A549 (cell line): Measurements from ENCODE around the gene CAPN9. TPM values are rescaled to one million over a fixed set of nuclear protein-coding genes. Genes with fewer than 3 reads are reported as not detected.

ENCODE experiments used
- ATAC-seq, 2 experiments: fragments of 200-7000 bp in 1 of 2; fragments of >200 bp in 1 of 2; cut with Nextera tagmentation in 1 of 2; cut with Tn5 transposase in 1 of 2; 3 replicates each; pipeline versions ENCODE4 v1.8.0 to v1.9.1; 2018 to 2020; ENCODE audit warnings: mild to moderate bottlenecking in 1 of 2, moderate library complexity in 1 of 2
- CTCF ChIA-PET: fragments of 300-600 bp; sonication (Branson Sonifier 250); formaldehyde crosslinking; extraction: SDS; loops from one replicate; lab custom pipeline; 2021; ENCODE audit warnings: antibody characterized with exemption, inconsistent platforms; lab: Yijun Ruan, JAX
- POLR2A ChIA-PET: fragments of 350-600 bp; formaldehyde crosslinking; extraction: SDS; loops from one replicate; lab custom pipeline; 2021; ENCODE audit warnings: antibody characterized with exemption, inconsistent platforms; lab: Yijun Ruan, JAX
- DNase-seq, 2 experiments: peaks; one replicate each; pipeline versions ENCODE4 v3.0.0 to v3.0.0-alpha.2; 2011 to 2016; ENCODE audit warnings: low read depth in 1 of 2, low spot score in 1 of 2
- FAIRE-seq: peaks from 2 replicates; lab custom pipeline; 2011; peaks lifted over from hg19 to GRCh38; lab: Jason Lieb, UNC
- H3K27ac ChIP-seq, 2 experiments: fragments of >200 bp; sonication (Bioruptor Twin); formaldehyde crosslinking; 3 replicates each; pipeline ENCODE4 v1.5.1; 2016 to 2017
- H3K4me1 ChIP-seq: fragments of >200 bp; sonication (Bioruptor Twin); formaldehyde crosslinking; 3 replicates; pipeline ENCODE4 v1.6.1; 2016
- H3K4me2 ChIP-seq: fragments of >200 bp; sonication (Bioruptor Twin); formaldehyde crosslinking; 3 replicates; pipeline ENCODE4 v1.6.1; 2016
- H3K4me3 ChIP-seq: fragments of >200 bp; sonication (Bioruptor Twin); formaldehyde crosslinking; 3 replicates; pipeline ENCODE4 v1.5.1; 2016
- H3K9me3 ChIP-seq: fragments of >200 bp; sonication (Bioruptor Twin); formaldehyde crosslinking; 3 replicates; pipeline ENCODE4 v1.6.1; 2016
- CBX2 ChIP-seq: fragments of 200-600 bp; sonication (generic); IDR thresholded peaks from 2 replicates; pipeline ENCODE4 v1.6.1; 2016; ENCODE audit warnings: low read depth, mild to moderate bottlenecking, borderline replicate concordance
- CTCF ChIP-seq: fragments of >200 bp; sonication (Bioruptor Twin); formaldehyde crosslinking; IDR thresholded peaks from 3 replicates; pipeline ENCODE4 v1.5.1; 2016
- EHF ChIP-seq: fragments of 250-450 bp; sonication (Bioruptor Pico); IDR thresholded peaks from 2 replicates; pipeline ENCODE4 v1.5.0; 2020; ENCODE audit warnings: mild to moderate bottlenecking
- GATA3 ChIP-seq: IDR thresholded peaks from 2 replicates; pipeline ENCODE4 v1.6.1; 2012; ENCODE audit warnings: borderline replicate concordance
- HOXA7 ChIP-seq: fragments of 250-450 bp; sonication (Bioruptor Pico); IDR thresholded peaks from 2 replicates; pipeline ENCODE4 v1.5.0; 2020; ENCODE audit warnings: mild to moderate bottlenecking, moderate library complexity
- HOXB5 ChIP-seq: fragments of 250-450 bp; sonication (Bioruptor Pico); IDR thresholded peaks from 2 replicates; pipeline ENCODE4 v1.5.0; 2020; ENCODE audit warnings: mild to moderate bottlenecking, moderate library complexity
- KDM1A ChIP-seq: fragments of 200-600 bp; sonication (generic); IDR thresholded peaks from 2 replicates; pipeline ENCODE4 v1.6.1; 2016; ENCODE audit warnings: low read depth, mild to moderate bottlenecking
- KDM5A ChIP-seq: fragments of 200-600 bp; sonication (generic); IDR thresholded peaks from 2 replicates; pipeline ENCODE4 v1.6.1; 2016; ENCODE audit warnings: antibody characterized with exemption, mild to moderate bottlenecking
- MAFK ChIP-seq: fragments of 450-650 bp; IDR thresholded peaks from 2 replicates; pipeline ENCODE4 v1.6.1; 2014; ENCODE audit not compliant: partially characterized antibody
- PHF8 ChIP-seq: fragments of 200-600 bp; sonication (generic); IDR thresholded peaks from 2 replicates; pipeline ENCODE4 v1.6.1; 2016; ENCODE audit warnings: low read depth, mild to moderate bottlenecking, antibody characterized with exemption, moderate library complexity, borderline replicate concordance
- RCOR1 ChIP-seq: fragments of 150-350 bp; IDR thresholded peaks from 2 replicates; pipeline ENCODE4 v1.6.1; 2014; ENCODE audit warnings: antibody characterized with exemption, low read length, low read depth
- REST ChIP-seq: fragments of 200-600 bp; sonication (generic); IDR thresholded peaks from 2 replicates; pipeline ENCODE4 v1.6.1; 2016; ENCODE audit warnings: antibody characterized with exemption, mild to moderate bottlenecking, moderate library complexity
- SMC3 ChIP-seq: fragments of >200 bp; sonication (Bioruptor Twin); formaldehyde crosslinking; IDR thresholded peaks from 3 replicates; pipeline ENCODE4 v1.6.1; 2018; ENCODE audit warnings: inconsistent platforms
- USF2 ChIP-seq: fragments of 450-650 bp; IDR thresholded peaks from 2 replicates; pipeline ENCODE4 v1.6.1; 2014; ENCODE audit warnings: antibody characterized with exemption
- ZNF302 ChIP-seq: fragments of 250-450 bp; sonication (Bioruptor Pico); IDR thresholded peaks from 2 replicates; pipeline ENCODE4 v1.9.0; 2021; ENCODE audit warnings: inconsistent platforms, mild to moderate bottlenecking, moderate library complexity
- WGBS: methylation state at CpG from one replicate; pipeline ENCODE4 v1.1.6; 2017; ENCODE audit errors: missing lambda C conversion rate; 5-methylcytosine and 5-hydroxymethylcytosine counted together
- polyA plus RNA-seq, 4 experiments: library from polyadenylated mRNA; depleted of rRNA in 3 of 4; stranded (reverse); fragments of >200 nt; fragmentation: RNase III in 1 of 4; extraction: RNeasy Plus Mini Kit Qiagen cat#74134 plus additional on column Dnase treatment in 1 of 4; gene quantifications; 2 replicates in 3 of 4; 3 replicates in 1 of 4; pipeline ENCODE4 v1.2.3, GENCODE V29; 2011 to 2017

Gene CAPN9
- polyA plus RNA-seq, 2 of the 4 experiments (the other 2 are of a cell fraction), result not detected

- Histone ChIP-seq H3K27ac (no peak overlapping the region), H3K4me2 (no peak overlapping the region), H3K4me3 (no peak overlapping the region), H3K9me3 (no peaks in the 10 kb centered on the region), H3K4me1 (no peaks in the 10 kb centered on the region)
- FAIRE-seq (no peak), DNase-seq (no peak), ATAC-seq (no peak)
- POLR2A ChIA-PET, result no interaction called here
- no peak for TF ChIP-seq PHF8
- no peak for TF ChIP-seq HOXA7 (CRISPR knock-in tag)
- no peak for TF ChIP-seq HOXB5 (CRISPR knock-in tag)
- CTCF ChIA-PET, result no interaction called here
- WGBS, result 25% methylated on average over 5 of the region's 5 CpGs
Measured at GRCh38 chr1:230730977-230731376, 16.2 kb upstream of the CAPN9 start.

GRCh38 chr1:230735447-230735846 lies 11.7 kb upstream of the CAPN9 start:
- H3K27ac ChIP-seq, result no peak overlapping the region
- no peak for TF ChIP-seq CTCF
- TF ChIP-seq KDM1A, result no peak
- no peak for TF ChIP-seq ZNF302 (CRISPR knock-in tag)
- TF ChIP-seq USF2, result no peak
- TF ChIP-seq GATA3, result no peak
- TF ChIP-seq MAFK, result no peak
- TF ChIP-seq RCOR1, result no peak
- TF ChIP-seq EHF, result no peak
- no peak for TF ChIP-seq CBX2
- no peak for TF ChIP-seq PHF8
- FAIRE-seq, result no peak
- no peak for ATAC-seq
- DNase-seq, result no peak
- no peak overlapping the region for H3K4me3 ChIP-seq
- H3K4me2 ChIP-seq, result no peak overlapping the region
- 18% methylated on average over 2 of the region's 2 CpGs for WGBS
- peaks cover 4% of the 10 kb centered on the region; the same call in 1 of the 3 replicates for H3K9me3 ChIP-seq
- no peaks in the 10 kb centered on the region for H3K4me1 ChIP-seq
- ChIA-PET POLR2A (no interaction called here), CTCF (no interaction called here)

- FAIRE-seq, result no peak
- H3K4me2 ChIP-seq, result no peak overlapping the region
- POLR2A ChIA-PET, result no interaction called here
- H3K27ac ChIP-seq, result no peak overlapping the region
- WGBS, result 57% methylated on average over 3 of the region's 3 CpGs
- no peak for DNase-seq
- peaks cover 4% of the 10 kb centered on the region; the same call in 1 of the 3 replicates for H3K9me3 ChIP-seq
- no peak for ATAC-seq
- no peak for TF ChIP-seq SMC3
- TF ChIP-seq KDM5A, result no peak
- TF ChIP-seq RCOR1, result no peak
- TF ChIP-seq REST, result no peak
- H3K4me3 ChIP-seq, result no peak overlapping the region
- no peaks in the 10 kb centered on the region for H3K4me1 ChIP-seq
- CTCF ChIA-PET, result interaction anchor here (1.1 to 1.2 kb wide), 2 partner anchors 18 to 60 kb away, joined by 3 read pairs; no protein-coding TSS in a partner anchor
Measured at GRCh38 chr1:230737622-230738262, 9.4 kb upstream of the CAPN9 start.
